HG03469 (cell line): ENCODE data around the gene CNFN.

ENCODE experiments used
- ATAC-seq: cut with Tn5 transposase; IDR thresholded peaks from one replicate; pipeline ENCODE4 v1.9.1; 2021; ENCODE audit warnings: mild to moderate bottlenecking, moderate library complexity, moderate number of reproducible peaks; ENCODE audit not compliant: unreplicated experiment

The CNFN gene

DNA sequence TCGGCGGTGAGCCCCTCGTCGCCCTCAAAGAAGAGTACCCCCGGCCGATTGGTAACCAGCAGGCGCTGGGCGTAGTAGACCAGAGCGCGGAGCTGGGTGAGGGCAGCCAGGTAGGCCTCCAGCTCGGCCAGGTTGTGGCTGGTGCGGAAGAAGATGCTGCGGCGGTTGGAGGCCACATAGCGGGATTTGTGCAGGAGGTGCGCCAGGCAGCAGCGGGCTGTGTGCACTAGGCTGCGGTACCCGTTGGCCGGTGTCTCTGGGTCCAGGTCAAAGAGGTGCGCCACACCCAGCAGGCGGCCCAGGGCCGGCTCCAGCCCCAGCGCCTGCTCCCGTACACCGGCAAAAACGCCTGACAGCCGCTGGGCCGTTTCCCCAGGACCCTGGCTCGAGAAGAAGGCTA is 20.3 kb upstream of the CNFN start:
- ATAC-seq = no peak

- no peak for ATAC-seq
Observed at GRCh38 chr19:42409477-42409876, 19.4 kb upstream of the CNFN start.

DNA sequence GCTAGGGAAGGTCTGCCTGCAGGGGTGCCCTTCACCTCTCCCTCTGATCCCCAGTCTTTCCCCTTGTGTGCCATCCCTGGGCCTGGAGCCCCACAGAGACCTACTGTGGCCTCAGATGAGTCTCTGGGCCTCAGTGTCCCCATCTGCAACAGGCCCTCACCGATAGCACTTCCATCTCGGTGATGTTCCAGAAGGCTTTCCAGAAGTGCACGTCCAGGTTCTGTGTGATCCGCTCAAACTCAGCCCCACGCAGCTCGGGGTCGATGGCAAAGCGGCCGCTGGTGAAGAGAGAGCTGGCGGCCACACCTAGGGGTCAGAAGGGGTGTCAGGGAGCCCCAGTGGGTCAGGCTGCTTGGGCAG is 17.7 kb upstream of the CNFN start:
- no peak for ATAC-seq

- ATAC-seq = no peak
Observed at GRCh38 chr19:42407085-42407815, 17.2 kb upstream of the CNFN start.

- no peak for ATAC-seq
Observed at GRCh38 chr19:42406111-42406510, 16.0 kb upstream of the CNFN start.

DNA sequence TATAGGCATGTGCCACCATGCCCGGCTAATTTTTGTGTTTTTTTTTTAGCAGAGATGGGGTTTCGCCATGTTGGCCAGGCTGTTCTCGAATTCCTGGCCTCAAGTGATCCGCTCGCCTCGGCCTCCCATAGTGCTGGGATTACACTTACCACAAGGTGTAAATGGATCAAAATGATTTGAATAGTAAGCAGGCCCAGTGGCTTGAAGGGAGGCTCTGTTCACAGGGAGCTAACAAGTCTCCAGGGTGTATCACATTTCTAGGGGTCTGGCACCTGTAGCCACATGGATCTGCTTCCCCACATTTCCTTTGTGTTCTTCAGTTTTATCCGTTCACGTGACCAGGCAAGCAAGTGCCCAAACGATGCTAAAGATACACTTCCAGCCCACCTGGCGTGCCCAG is 13.5 kb upstream of the CNFN start:
- no peak for ATAC-seq

GRCh38 chr19:42402376-42403116 is 12.4 kb upstream of the CNFN start:
- no peak for ATAC-seq

DNA sequence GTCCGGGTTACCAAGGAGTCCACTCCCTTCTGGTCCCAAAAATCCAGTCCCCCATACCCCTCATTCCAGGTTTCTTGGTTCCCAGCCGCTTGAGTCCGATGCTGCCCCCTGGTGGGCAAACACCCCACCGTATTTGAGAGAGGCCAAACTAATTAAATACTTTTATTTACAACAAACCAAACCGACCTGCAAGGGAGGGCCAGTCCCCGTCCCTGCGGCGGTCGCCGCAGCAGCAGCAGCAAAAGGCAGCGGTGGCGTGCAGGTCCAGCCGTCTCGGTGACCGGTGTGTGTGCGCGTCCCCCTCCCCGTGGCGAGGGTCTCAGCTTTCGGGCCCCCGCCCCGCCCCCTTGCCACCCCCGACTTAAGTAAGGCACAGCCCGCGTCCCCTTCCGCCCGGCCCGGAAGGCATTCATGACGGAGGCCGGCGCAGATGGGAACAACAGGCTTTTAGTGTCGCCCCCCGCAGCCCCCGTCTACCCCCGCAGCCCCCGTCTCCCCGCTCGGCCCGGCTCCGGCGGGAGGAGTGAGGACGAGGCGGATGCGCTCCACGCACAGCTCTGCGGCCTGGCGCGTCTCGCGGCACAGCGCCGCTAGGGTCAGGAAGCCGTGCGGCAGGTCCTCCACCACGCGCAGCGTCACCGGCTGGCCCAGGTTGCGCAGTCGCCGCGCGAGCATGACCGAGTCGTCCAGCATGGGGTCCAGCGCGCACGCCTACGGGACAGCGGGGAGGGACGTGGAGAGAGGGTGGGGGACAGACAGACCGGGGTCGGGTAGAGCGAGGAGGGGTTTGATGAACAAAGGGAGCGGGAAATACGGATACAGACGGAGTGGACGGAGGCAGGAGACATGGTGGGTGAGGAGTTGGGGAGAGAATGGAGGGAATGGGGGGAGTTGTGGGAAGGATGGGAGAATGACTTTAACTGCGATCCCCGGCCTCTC is 11.5 kb upstream of the CNFN start:
- ATAC-seq = no peak

GRCh38 chr19:42400404-42400803 is 10.3 kb upstream of the CNFN start:
- no peak for ATAC-seq

- ATAC-seq = no peak
Observed at GRCh38 chr19:42397263-42398166, 7.4 kb upstream of the CNFN start.

- peak; percentile 93 for ATAC-seq
Observed at GRCh38 chr19:42396381-42397262, 6.5 kb upstream of the CNFN start.

GRCh38 chr19:42394751-42395150 is 4.7 kb upstream of the CNFN start:
- no peak for ATAC-seq

DNA sequence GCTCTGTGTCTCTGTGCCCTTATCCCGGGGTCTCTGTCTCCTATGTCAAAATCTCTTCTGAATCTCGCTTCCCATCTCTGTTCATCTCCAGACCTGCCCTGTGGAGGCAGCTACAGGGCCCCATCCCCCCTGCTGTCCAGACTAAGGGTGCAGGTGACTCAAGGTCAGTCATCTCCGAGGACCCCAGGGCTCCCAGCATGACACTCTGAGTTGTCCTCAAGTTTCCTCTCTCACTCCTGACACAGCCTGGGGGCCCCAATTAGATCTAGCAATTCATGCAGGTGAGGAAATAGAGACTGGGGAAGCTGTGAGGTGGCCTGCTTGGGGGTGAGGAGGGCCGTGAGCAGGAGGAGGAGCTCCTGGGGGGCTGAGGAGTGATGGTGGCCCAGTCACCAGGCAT is 2.1 kb upstream of the CNFN start:
- ATAC-seq = no peak

DNA sequence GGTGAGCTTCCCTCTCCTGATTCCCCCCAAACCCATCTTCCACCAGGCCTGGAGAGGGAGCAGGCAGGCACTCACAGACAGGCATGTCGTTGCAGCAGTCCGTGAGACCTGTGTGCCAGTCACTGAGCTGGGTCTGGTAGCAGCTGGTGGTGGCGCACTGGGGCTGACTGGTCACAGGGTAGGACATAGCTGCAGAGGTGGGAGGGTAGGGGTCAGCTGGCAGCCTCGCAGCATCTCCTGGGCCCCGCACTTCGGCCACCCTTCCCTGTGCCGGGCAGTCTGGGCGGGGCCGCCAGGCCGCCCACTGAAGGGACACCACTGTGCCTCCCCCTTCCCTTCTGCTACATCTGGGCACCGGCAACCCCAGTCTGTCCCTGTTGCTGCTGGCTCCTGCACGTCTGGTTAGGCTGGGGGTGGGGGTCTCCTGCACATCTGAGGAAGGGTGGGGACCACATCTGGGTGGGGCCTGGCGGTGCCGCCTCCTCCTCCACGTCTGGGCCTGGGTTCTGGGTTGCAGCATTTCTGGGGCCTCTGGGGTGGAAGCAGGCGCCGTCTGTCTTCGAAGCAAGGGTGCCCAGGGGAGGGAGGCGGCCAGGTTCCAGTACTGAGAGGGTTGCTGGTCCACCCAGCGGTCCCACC is 1.1 kb downstream of the CNFN start:
- no peak for ATAC-seq

DNA sequence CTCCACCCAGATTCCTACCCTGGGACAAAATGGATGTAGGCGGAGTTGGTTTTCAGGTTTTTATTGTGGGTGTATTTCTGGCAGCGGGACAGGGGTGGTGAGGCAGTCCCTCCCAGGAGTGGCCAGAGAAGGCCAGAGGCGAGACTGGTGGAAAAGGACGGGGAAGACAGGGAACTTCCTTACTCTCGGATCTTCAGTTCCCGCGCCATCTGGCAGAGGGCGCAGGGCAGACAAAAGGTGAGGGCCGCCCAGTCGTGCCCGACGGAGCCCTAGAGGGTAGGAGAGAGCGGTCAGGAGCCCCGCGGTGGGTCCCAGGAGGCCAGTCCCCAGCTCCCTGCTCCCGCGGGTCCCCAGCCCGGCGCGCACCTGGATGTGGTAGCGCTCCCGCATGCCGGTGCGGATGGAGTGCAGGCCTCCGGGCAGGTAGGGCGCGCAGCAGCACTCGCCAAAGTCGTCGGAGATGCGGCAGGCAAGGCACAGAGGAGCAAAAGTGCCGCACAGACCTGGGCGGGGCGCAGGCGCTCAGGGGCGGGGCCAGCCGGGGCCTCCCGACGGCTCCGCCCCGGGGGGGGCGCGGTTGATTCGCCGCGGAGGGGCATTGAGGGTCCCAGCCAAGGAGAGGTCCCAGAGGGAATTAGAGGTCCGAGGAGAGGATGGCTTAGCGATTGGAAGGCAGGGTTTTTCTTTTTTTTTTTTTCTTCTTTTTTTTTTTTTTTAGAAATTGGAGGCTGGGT is 3.0 kb downstream of the CNFN start:
- ATAC-seq = no peak

GRCh38 chr19:42380155-42380554 is 9.9 kb downstream of the CNFN start:
- ATAC-seq = no peak

DNA sequence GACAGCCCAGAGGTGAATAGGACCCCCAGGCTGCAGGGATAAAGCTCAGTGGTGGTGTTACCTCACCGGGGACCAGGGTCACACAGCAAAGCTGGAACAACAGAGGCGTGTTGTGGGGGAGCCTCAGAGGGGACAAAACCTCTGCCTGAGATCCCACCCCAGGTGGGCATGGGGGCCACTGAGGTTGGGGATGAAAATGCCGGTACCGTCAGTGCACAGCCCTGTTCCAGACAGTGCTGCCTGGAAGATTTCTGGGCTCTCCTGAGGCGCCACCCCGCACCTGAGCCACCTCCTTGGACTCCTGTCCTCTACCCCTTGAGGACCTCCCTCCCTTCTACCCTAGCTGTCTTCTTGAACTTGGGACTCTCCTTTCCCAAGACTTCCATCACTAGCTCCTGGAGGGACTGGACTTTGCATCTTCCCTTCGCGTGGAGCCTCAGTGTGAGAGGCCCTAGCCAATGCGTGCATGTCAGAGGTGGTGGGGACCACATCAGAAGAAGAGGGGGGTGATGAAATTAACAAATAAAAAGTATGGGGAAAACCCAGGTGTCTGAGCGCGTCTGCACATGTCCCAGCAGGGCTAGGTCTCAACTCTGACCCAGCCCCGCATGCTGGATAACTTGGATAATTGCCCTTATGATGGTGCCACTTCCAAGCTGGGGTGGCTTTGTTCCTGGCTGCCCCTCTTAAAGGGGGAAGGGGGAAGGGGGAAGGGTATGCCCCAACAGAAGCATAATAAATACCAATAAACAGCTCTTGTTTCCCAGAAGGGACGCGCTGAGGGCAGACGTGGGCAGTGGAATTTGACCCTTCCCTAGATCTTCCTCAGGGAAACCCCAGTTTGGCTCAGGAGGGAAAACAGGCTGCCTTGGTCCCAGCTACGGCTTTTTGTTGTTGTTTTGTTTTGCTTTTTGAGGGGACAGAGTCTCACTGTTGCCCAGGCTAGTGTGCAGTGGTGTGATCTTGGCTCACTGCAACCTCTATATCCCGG is 11.6 kb downstream of the CNFN start:
- no peak for ATAC-seq
